Panc1 (cell line): ENCODE measurements around the gene CDHR2.

Experiments
- CTCF ChIP-seq: fragments of 450-650 bp; IDR thresholded peaks from 2 replicates; pipeline ENCODE4 v1.5.1; 2017; ENCODE audit warnings: mild to moderate bottlenecking
- TCF7L2 ChIP-seq: IDR thresholded peaks from 2 replicates; pipeline ENCODE4 v1.6.1; 2011; ENCODE audit warnings: mild to moderate bottlenecking, low read depth, low read length, inconsistent platforms

- TF ChIP-seq CTCF (no peak), TCF7L2 (no peak)
These were observed 47.7 kb downstream of the CDHR2 start for GRCh38 chr5:176596689-176597416.
